HEK293T (cell line): Measurements from ENCODE around the gene ALPK1.

Source experiments
- ARNT ChIP-seq: fragments of 450-650 bp; IDR thresholded peaks from 2 replicates; pipeline ENCODE4 v1.6.1; 2017; ENCODE audit warnings: mild to moderate bottlenecking
- BHLHE40 ChIP-seq: fragments of 450-650 bp; IDR thresholded peaks from 2 replicates; pipeline ENCODE4 v1.6.1; 2016; ENCODE audit warnings: mild to moderate bottlenecking, moderate library complexity, borderline replicate concordance
- ELF4 ChIP-seq: fragments of 450-650 bp; IDR thresholded peaks from 2 replicates; pipeline ENCODE4 v1.6.1; 2017; ENCODE audit warnings: antibody characterized with exemption
- FOXA1 ChIP-seq: fragments of 450-650 bp; IDR thresholded peaks from 2 replicates; pipeline ENCODE4 v1.6.1; 2016; ENCODE audit warnings: mild to moderate bottlenecking
- FOXK2 ChIP-seq: fragments of 450-650 bp; IDR thresholded peaks from 2 replicates; pipeline ENCODE4 v1.6.1; 2016; ENCODE audit warnings: mild to moderate bottlenecking
- FOXM1 ChIP-seq: fragments of 450-650 bp; IDR thresholded peaks from 2 replicates; pipeline ENCODE4 v1.6.1; 2017; ENCODE audit warnings: mild to moderate bottlenecking, borderline replicate concordance
- HDGF ChIP-seq: fragments of 450-650 bp; IDR thresholded peaks from 2 replicates; pipeline ENCODE4 v1.6.1; 2017; ENCODE audit warnings: antibody characterized with exemption, borderline replicate concordance
- NFRKB ChIP-seq: fragments of 450-650 bp; IDR thresholded peaks from 2 replicates; pipeline ENCODE4 v1.6.1; 2016; ENCODE audit warnings: mild to moderate bottlenecking, moderate library complexity
- SP1 ChIP-seq: fragments of 450-650 bp; IDR thresholded peaks from 2 replicates; pipeline ENCODE4 v1.6.1; 2017
- SUZ12 ChIP-seq: fragments of 450-650 bp; IDR thresholded peaks from 2 replicates; pipeline ENCODE4 v1.6.1; 2016; ENCODE audit warnings: mild to moderate bottlenecking
- TARDBP ChIP-seq: fragments of 450-650 bp; IDR thresholded peaks from 2 replicates; pipeline ENCODE4 v1.6.1; 2016
- ZNF384 ChIP-seq: fragments of 450-650 bp; IDR thresholded peaks from 2 replicates; pipeline ENCODE4 v1.6.1; 2016
- TF ChIP-seq, protein P1 (sequence below): fragments of 450-650 bp; IDR thresholded peaks from 2 replicates; pipeline ENCODE4 v1.6.1; 2016

DNA sequence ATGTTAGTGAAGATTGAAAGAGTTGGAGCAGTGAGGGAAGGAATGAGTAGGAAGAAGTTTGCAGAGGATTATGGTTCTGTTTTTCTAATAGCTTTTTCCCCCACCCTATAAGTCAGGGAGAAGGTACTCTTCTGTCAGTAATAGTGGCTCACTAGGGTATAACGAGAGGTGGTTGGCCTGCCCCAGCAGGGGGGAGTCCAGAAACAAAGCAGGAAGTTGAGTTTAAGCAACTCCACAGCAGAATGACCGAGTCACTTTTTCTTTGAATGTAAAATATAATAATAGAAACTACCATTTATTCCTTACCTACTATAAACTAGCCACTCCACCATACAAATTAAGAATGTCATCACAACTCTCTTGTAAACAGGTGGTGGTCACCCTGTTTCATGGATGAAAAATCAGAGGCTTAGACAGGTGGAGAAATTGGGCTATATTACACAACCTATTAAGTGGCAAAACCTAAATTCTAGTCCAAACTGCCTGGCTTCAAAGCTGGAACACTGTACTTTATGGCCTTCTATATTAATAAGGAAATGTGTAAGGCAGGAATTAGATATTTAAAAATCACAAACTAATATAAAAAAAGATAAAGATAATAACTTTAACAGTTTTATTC lies 43.7 kb upstream of the ALPK1 start:
- no peak for TF ChIP-seq BHLHE40
- no peak for TF ChIP-seq FOXK2
- no peak for TF ChIP-seq FOXM1
- no peak for TF ChIP-seq ARNT
- no peak for TF ChIP-seq TARDBP
- TF ChIP-seq, protein P1, sequence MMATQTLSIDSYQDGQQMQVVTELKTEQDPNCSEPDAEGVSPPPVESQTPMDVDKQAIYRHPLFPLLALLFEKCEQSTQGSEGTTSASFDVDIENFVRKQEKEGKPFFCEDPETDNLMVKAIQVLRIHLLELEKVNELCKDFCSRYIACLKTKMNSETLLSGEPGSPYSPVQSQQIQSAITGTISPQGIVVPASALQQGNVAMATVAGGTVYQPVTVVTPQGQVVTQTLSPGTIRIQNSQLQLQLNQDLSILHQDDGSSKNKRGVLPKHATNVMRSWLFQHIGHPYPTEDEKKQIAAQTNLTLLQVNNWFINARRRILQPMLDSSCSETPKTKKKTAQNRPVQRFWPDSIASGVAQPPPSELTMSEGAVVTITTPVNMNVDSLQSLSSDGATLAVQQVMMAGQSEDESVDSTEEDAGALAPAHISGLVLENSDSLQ: no peak
- no peak for TF ChIP-seq ZNF384
- no peak for TF ChIP-seq ELF4
- TF ChIP-seq SP1: no peak
- TF ChIP-seq HDGF: no peak
- TF ChIP-seq NFRKB: no peak
- no peak for TF ChIP-seq SUZ12
- TF ChIP-seq FOXA1: no peak
